K562 (cell line): ENCODE results near the gene DNAH9.

Experiments
- C11orf30 ChIP-seq: fragments of 450-650 bp; IDR thresholded peaks from 2 replicates; pipeline ENCODE4 v1.6.1; 2016; ENCODE audit warnings: low read depth, mild to moderate bottlenecking
- CTCF ChIP-seq, 3 experiments: IDR thresholded peaks in 2 of 3; conservative IDR thresholded peaks in 1 of 3; 2 replicates each; pipeline ENCODE4 v1.5.1; 2011 to 2012; ENCODE audit warnings: low read length in 3 of 3, mild to moderate bottlenecking in 3 of 3, control low read depth in 2 of 3, improper control_type of control experiment in 1 of 3, inconsistent platforms in 1 of 3, low read depth in 1 of 3, mixed read lengths in 1 of 3, moderate library complexity in 1 of 3; ENCODE audit not compliant: insufficient read depth in 2 of 3
- E2F5 ChIP-seq: sonication (generic); formaldehyde crosslinking; IDR thresholded peaks from 2 replicates; pipeline ENCODE4 v1.8.0; 2022; ENCODE audit warnings: mild to moderate bottlenecking, missing genetic modification reagents
- FOXM1 ChIP-seq, 2 experiments: fragments of 450-650 bp in 1 of 2; sonication (generic) in 1 of 2; formaldehyde crosslinking in 1 of 2; IDR thresholded peaks; 2 replicates each; pipeline versions ENCODE4 v1.6.1 to v1.9.0; 2017 to 2022; ENCODE audit warnings: low read depth in 2 of 2, mild to moderate bottlenecking in 2 of 2, missing genetic modification reagents in 1 of 2, moderate library complexity in 1 of 2
- GATA2 ChIP-seq: sonication (generic); formaldehyde crosslinking; IDR thresholded peaks from 2 replicates; pipeline ENCODE4 v1.4.0; 2020; ENCODE audit warnings: mild to moderate bottlenecking, missing genetic modification reagents
- PHF20 ChIP-seq: fragments of 450-650 bp; IDR thresholded peaks from 2 replicates; pipeline ENCODE4 v1.6.1; 2018; ENCODE audit not compliant: partially characterized antibody
- SMARCA4 ChIP-seq: fragments of 450-650 bp; IDR thresholded peaks from 2 replicates; pipeline ENCODE4 v1.6.1; 2016
- TAF1 ChIP-seq: IDR thresholded peaks from 2 replicates; pipeline ENCODE4 v1.6.1; 2011; ENCODE audit warnings: mild to moderate bottlenecking, low read length, moderate library complexity; ENCODE audit not compliant: insufficient read depth, control insufficient read depth, severe bottlenecking; ENCODE audit errors: extremely low read depth
- ZNF124 ChIP-seq: sonication (generic); formaldehyde crosslinking; IDR thresholded peaks from 2 replicates; pipeline ENCODE4 v1.8.1; 2022; ENCODE audit warnings: missing genetic modification reagents
- ZNF224 ChIP-seq: sonication (generic); formaldehyde crosslinking; IDR thresholded peaks from 2 replicates; pipeline ENCODE4 v1.8.0; 2022; ENCODE audit warnings: mild to moderate bottlenecking, missing genetic modification reagents
- ZNF695 ChIP-seq: fragments of 450-650 bp; formaldehyde crosslinking; IDR thresholded peaks from 2 replicates; pipeline ENCODE4 v1.4.0; 2020; ENCODE audit warnings: mild to moderate bottlenecking, moderate library complexity
- ZNF79 ChIP-seq: fragments of 250-450 bp; sonication (Bioruptor Pico); IDR thresholded peaks from 2 replicates; pipeline ENCODE4 v1.4.0; 2020; ENCODE audit warnings: low read depth, mild to moderate bottlenecking, moderate library complexity

- TF ChIP-seq C11orf30 (no peak), GATA2 (CRISPR knock-in tag) (no peak), ZNF224 (CRISPR knock-in tag) (no peak), ZNF124 (CRISPR knock-in tag) (no peak), CTCF (IDR thresholded peaks at IDR 0.05 in 2 of 3, conservative IDR thresholded peaks at IDR 0.05 in 1 of 3; ENCODE audit: insufficient read depth in 2 of 3, low read depth in 1 of 3, low read length in 3 of 3) (peak; percentile 26 to 48 (median 27); a peak in 3 of 6 replicates), ZNF695 (no peak), FOXM1 (IDR thresholded peaks at IDR 0.05; ENCODE audit: low read depth) (no peak), FOXM1 (CRISPR knock-in tag; IDR thresholded peaks at IDR 0.05; ENCODE audit: low read depth) (no peak), ZNF79 (no peak), E2F5 (no peak), TAF1 (no peak), SMARCA4 (no peak), PHF20 (no peak)
Observed at GRCh38 chr17:11628374-11628773, 30.1 kb downstream of the DNAH9 start.
